Measurements from ENCODE around the gene CADM2. TPM values are rescaled to one million over a fixed set of nuclear protein-coding genes. Genes with fewer than 3 reads are reported as not detected.
A peak's percentile ranks its signal among the peaks of the same experiment; 100 is the strongest.

The CADM2 gene
- total and polyA plus RNA-seq, 2 experiments from 2014 or later = 2.9 to 7.8 TPM

- H4K20me1 ChIP-seq (ENCODE audit: insufficient read depth, poor library complexity, severe bottlenecking) = no peaks in the 10 kb centered on the region
- no peak for DNase-seq (ENCODE audit: low spot score)
- no peaks in the 10 kb centered on the region for H3K4me1 ChIP-seq (ENCODE audit: insufficient read depth)
- TF ChIP-seq EZH2 (IDR thresholded peaks at IDR 0.05; ENCODE audit: borderline replicate concordance) = no peak
- TF ChIP-seq CTCF (IDR thresholded peaks at IDR 0.05; ENCODE audit: poor library complexity) = no peak
- TF ChIP-seq EZH2phosphoT487 (IDR thresholded peaks at IDR 0.05; ENCODE audit: low read depth, severe bottlenecking, unreplicated experiment) = no peak
- no peak overlapping the region for H3K4me2 ChIP-seq
- no peak overlapping the region for H3K27ac ChIP-seq
- H2AFZ ChIP-seq = no peak overlapping the region
- H3K36me3 ChIP-seq (replicated peaks; ENCODE audit: insufficient read depth, low read depth) = no peaks in the 10 kb centered on the region
- WGBS (ENCODE audit: low lambda C conversion rate, missing lambda C conversion rate) = 87% methylated on average over 2 of the region's 2 CpGs
- H3K4me3 ChIP-seq = no peak overlapping the region
- H3K9me3 ChIP-seq (ENCODE audit: low read depth) = no peaks in the 10 kb centered on the region
- H3K9me2 ChIP-seq (replicated peaks; ENCODE audit: insufficient read depth) = no peaks in the 10 kb centered on the region
- H3K79me2 ChIP-seq = no peaks in the 10 kb centered on the region
- H3K27me3 ChIP-seq = no peaks in the 10 kb centered on the region
Measured at GRCh38 chr3:85337895-85338294, 379.1 kb downstream of the CADM2 start.

- Histone ChIP-seq H3K4me1 (ENCODE audit: insufficient read depth) (no peaks in the 10 kb centered on the region), H3K4me3 (no peak overlapping the region), H3K79me2 (no peaks in the 10 kb centered on the region), H3K4me2 (no peak overlapping the region), H2AFZ (no peak overlapping the region), H3K27me3 (no peaks in the 10 kb centered on the region), H3K36me3 (replicated peaks; ENCODE audit: insufficient read depth, low read depth) (no peaks in the 10 kb centered on the region), H3K27ac (no peak overlapping the region), H3K9me2 (replicated peaks; ENCODE audit: insufficient read depth) (no peaks in the 10 kb centered on the region), H4K20me1 (ENCODE audit: insufficient read depth, poor library complexity, severe bottlenecking) (no peaks in the 10 kb centered on the region), H3K9me3 (ENCODE audit: low read depth) (no peaks in the 10 kb centered on the region)
- no peak for TF ChIP-seq EZH2 (IDR thresholded peaks at IDR 0.05; ENCODE audit: borderline replicate concordance)
- TF ChIP-seq CTCF (IDR thresholded peaks at IDR 0.05; ENCODE audit: poor library complexity) = peak; percentile 46
- WGBS (ENCODE audit: low lambda C conversion rate, missing lambda C conversion rate) = 38% methylated on average over 3 of the region's 3 CpGs
- DNase-seq (ENCODE audit: low spot score) = peak; percentile 42
Measured at GRCh38 chr3:85342915-85343314, 384.1 kb downstream of the CADM2 start.

DNA sequence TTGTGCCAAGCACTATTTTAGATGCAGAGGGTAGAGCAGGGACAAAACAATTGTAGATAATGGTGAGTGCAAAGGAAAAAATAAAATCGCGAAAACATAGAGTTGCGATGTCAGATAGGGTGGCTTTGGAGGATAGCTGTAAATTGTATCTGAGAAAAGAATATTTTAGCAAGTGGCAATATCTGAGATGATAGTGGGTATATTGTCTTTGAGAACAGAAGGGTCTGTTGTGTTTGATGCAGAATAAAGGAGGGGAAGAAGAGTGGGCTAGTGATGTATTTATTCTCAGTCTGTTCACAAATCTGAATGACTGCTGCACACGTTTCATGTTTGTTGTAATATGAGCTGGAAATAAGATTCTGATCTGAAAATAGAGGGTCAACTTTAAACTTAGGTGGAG is 396.8 kb downstream of the CADM2 start:
- 91% methylated on average over 4 of the region's 4 CpGs for WGBS (ENCODE audit: low lambda C conversion rate, missing lambda C conversion rate)
- H3K4me3 ChIP-seq = no peak overlapping the region
- no peaks in the 10 kb centered on the region for H3K4me1 ChIP-seq (ENCODE audit: insufficient read depth)
- no peaks in the 10 kb centered on the region for H4K20me1 ChIP-seq (ENCODE audit: insufficient read depth, poor library complexity, severe bottlenecking)
- H3K27ac ChIP-seq = no peak overlapping the region
- no peak overlapping the region for H3K4me2 ChIP-seq
- no peaks in the 10 kb centered on the region for H3K27me3 ChIP-seq
- no peaks in the 10 kb centered on the region for H3K9me2 ChIP-seq (replicated peaks; ENCODE audit: insufficient read depth)
- no peak overlapping the region for H2AFZ ChIP-seq
- no peaks in the 10 kb centered on the region for H3K79me2 ChIP-seq
- no peak for DNase-seq (ENCODE audit: low spot score)
- H3K36me3 ChIP-seq (replicated peaks; ENCODE audit: insufficient read depth, low read depth) = no peaks in the 10 kb centered on the region
- no peak for TF ChIP-seq EZH2 (IDR thresholded peaks at IDR 0.05; ENCODE audit: borderline replicate concordance)
- no peak for TF ChIP-seq CTCF (IDR thresholded peaks at IDR 0.05; ENCODE audit: poor library complexity)
- no peak for TF ChIP-seq EZH2phosphoT487 (IDR thresholded peaks at IDR 0.05; ENCODE audit: low read depth, severe bottlenecking, unreplicated experiment)
- H3K9me3 ChIP-seq (ENCODE audit: low read depth) = no peaks in the 10 kb centered on the region

All from hepatocyte (in vitro differentiated cells).